T-helper 2 cell treated with Interferon-gamma antibody and Interleukin-4, amounts not matched to agents 5 μg/mL and 100 μg/mL, for 36 hours (primary cell): ENCODE results near the gene C2CD3.
"Not testable (repeated sequence)": the region's sequence is repeated elsewhere in the genome, so short reads cannot be mapped to it uniquely, and the experiment has no call there.

Experiments
- DNase-seq: peaks from one replicate; pipeline ENCODE4 v3.0.0; 2021; ENCODE audit warnings: low spot score
- H3K27ac Mint-ChIP-seq: one replicate; pipeline ENCODE4 v1.8.0; 2021; ENCODE audit warnings: mild to moderate bottlenecking, mixed read lengths
- H3K27me3 Mint-ChIP-seq: one replicate; pipeline ENCODE4 v1.8.0; 2021; ENCODE audit warnings: low read depth, mixed read lengths
- H3K36me3 Mint-ChIP-seq: one replicate; pipeline ENCODE4 v1.8.0; 2021; ENCODE audit warnings: low read depth, mixed read lengths
- H3K4me1 Mint-ChIP-seq: one replicate; pipeline ENCODE4 v1.8.0; 2021; ENCODE audit warnings: low read depth, mixed read lengths
- H3K4me3 Mint-ChIP-seq: one replicate; pipeline ENCODE4 v1.8.0; 2022; ENCODE audit warnings: mild to moderate bottlenecking, moderate library complexity, mixed read lengths
- H3K9me3 Mint-ChIP-seq: one replicate; pipeline ENCODE4 v1.8.0; 2021; ENCODE audit warnings: mixed read lengths

C2CD3 gene

GRCh38 chr11:74142624-74143023, 28.2 kb downstream of the C2CD3 start:
- peaks cover 16% of the 10 kb centered on the region for H3K36me3 Mint-ChIP-seq
- no peak overlapping the region for H3K27ac Mint-ChIP-seq
- no peak overlapping the region for H3K4me3 Mint-ChIP-seq
- H3K4me1 Mint-ChIP-seq, result no peaks in the 10 kb centered on the region
- DNase-seq, result no peak
- no peaks in the 10 kb centered on the region for H3K27me3 Mint-ChIP-seq
- no peaks in the 10 kb centered on the region for H3K9me3 Mint-ChIP-seq

- Mint-ChIP-seq H3K27ac (no peak overlapping the region), H3K27me3 (no peaks in the 10 kb centered on the region)
Observed at GRCh38 chr11:74141908-74142307, 28.9 kb downstream of the C2CD3 start.

GRCh38 chr11:74141241-74141695, 29.5 kb downstream of the C2CD3 start:
- no peak overlapping the region for H3K4me3 Mint-ChIP-seq
- H3K27ac Mint-ChIP-seq, result no peak overlapping the region
- H3K9me3 Mint-ChIP-seq, result no peaks in the 10 kb centered on the region
- peaks cover 19% of the 10 kb centered on the region for H3K36me3 Mint-ChIP-seq
- no peaks in the 10 kb centered on the region for H3K4me1 Mint-ChIP-seq
- H3K27me3 Mint-ChIP-seq, result no peaks in the 10 kb centered on the region
- DNase-seq, result no peak

More at GRCh38 chr11:74141908-74142307, 28.9 kb downstream of the C2CD3 start:
- Mint-ChIP-seq H3K9me3 (no peaks in the 10 kb centered on the region), H3K36me3 (peaks cover 18% of the 10 kb centered on the region), H3K4me1 (no peaks in the 10 kb centered on the region), H3K4me3 (no peak overlapping the region)
- no peak for DNase-seq

- H3K4me3 Mint-ChIP-seq, H3K27ac Mint-ChIP-seq, DNase-seq, H3K4me1 Mint-ChIP-seq, H3K27me3 Mint-ChIP-seq, H3K9me3 Mint-ChIP-seq: not testable (repeated sequence)
- peaks cover 18% of the 10 kb centered on the region for H3K36me3 Mint-ChIP-seq
Observed at GRCh38 chr11:74139919-74140431, 30.8 kb downstream of the C2CD3 start.

GRCh38 chr11:74139151-74139918, 31.5 kb downstream of the C2CD3 start:
- no peaks in the 10 kb centered on the region for H3K4me1 Mint-ChIP-seq
- no peak overlapping the region for H3K27ac Mint-ChIP-seq
- H3K36me3 Mint-ChIP-seq, result peaks cover 16% of the 10 kb centered on the region
- H3K9me3 Mint-ChIP-seq, result no peaks in the 10 kb centered on the region
- H3K27me3 Mint-ChIP-seq, result no peaks in the 10 kb centered on the region
- DNase-seq, result no peak
- H3K4me3 Mint-ChIP-seq, result no peak overlapping the region

GRCh38 chr11:74138572-74138971, 32.2 kb downstream of the C2CD3 start:
- H3K36me3 Mint-ChIP-seq, result peaks cover 19% of the 10 kb centered on the region
- H3K4me3 Mint-ChIP-seq, result no peak overlapping the region
- no peak overlapping the region for H3K27ac Mint-ChIP-seq
- H3K9me3 Mint-ChIP-seq, result no peaks in the 10 kb centered on the region
- H3K27me3 Mint-ChIP-seq, result no peaks in the 10 kb centered on the region
- H3K4me1 Mint-ChIP-seq, result no peaks in the 10 kb centered on the region
- DNase-seq, result no peak

GRCh38 chr11:74138021-74138420, 32.8 kb downstream of the C2CD3 start:
- H3K27ac Mint-ChIP-seq, result no peak overlapping the region
- no peak for DNase-seq

GRCh38 chr11:74135127-74135840, 35.5 kb downstream of the C2CD3 start:
- Mint-ChIP-seq H3K27me3 (no peaks in the 10 kb centered on the region), H3K27ac (no peak overlapping the region), H3K36me3 (peaks cover 36% of the 10 kb centered on the region), H3K4me3 (no peak overlapping the region), H3K9me3 (no peaks in the 10 kb centered on the region), H3K4me1 (no peaks in the 10 kb centered on the region)
- no peak for DNase-seq

More at GRCh38 chr11:74138021-74138420, 32.8 kb downstream of the C2CD3 start:
- H3K4me3 Mint-ChIP-seq, result no peak overlapping the region
- no peaks in the 10 kb centered on the region for H3K4me1 Mint-ChIP-seq
- no peaks in the 10 kb centered on the region for H3K9me3 Mint-ChIP-seq
- H3K27me3 Mint-ChIP-seq, result no peaks in the 10 kb centered on the region
- peaks cover 23% of the 10 kb centered on the region for H3K36me3 Mint-ChIP-seq

- Mint-ChIP-seq H3K36me3 (peaks cover 39% of the 10 kb centered on the region), H3K27me3 (no peaks in the 10 kb centered on the region), H3K27ac (no peak overlapping the region), H3K4me1 (no peaks in the 10 kb centered on the region), H3K4me3 (no peak overlapping the region), H3K9me3 (no peaks in the 10 kb centered on the region)
- DNase-seq, result no peak
Observed at GRCh38 chr11:74134661-74135060, 36.1 kb downstream of the C2CD3 start.

GRCh38 chr11:74133436-74133835, 37.4 kb downstream of the C2CD3 start:
- peaks cover 37% of the 10 kb centered on the region for H3K36me3 Mint-ChIP-seq

GRCh38 chr11:74132833-74133232, 38.0 kb downstream of the C2CD3 start:
- no peak overlapping the region for H3K4me3 Mint-ChIP-seq
- no peaks in the 10 kb centered on the region for H3K9me3 Mint-ChIP-seq
- DNase-seq, result no peak
- peaks cover 31% of the 10 kb centered on the region for H3K36me3 Mint-ChIP-seq
- no peaks in the 10 kb centered on the region for H3K27me3 Mint-ChIP-seq
- H3K4me1 Mint-ChIP-seq, result no peaks in the 10 kb centered on the region
- H3K27ac Mint-ChIP-seq, result no peak overlapping the region

More at GRCh38 chr11:74133436-74133835, 37.4 kb downstream of the C2CD3 start:
- DNase-seq, result no peak
- no peaks in the 10 kb centered on the region for H3K4me1 Mint-ChIP-seq
- H3K9me3 Mint-ChIP-seq, result no peaks in the 10 kb centered on the region
- no peak overlapping the region for H3K4me3 Mint-ChIP-seq
- H3K27me3 Mint-ChIP-seq, result no peaks in the 10 kb centered on the region
- no peak overlapping the region for H3K27ac Mint-ChIP-seq

GRCh38 chr11:74129121-74129520, 41.7 kb downstream of the C2CD3 start:
- H3K4me1 Mint-ChIP-seq, DNase-seq, H3K4me3 Mint-ChIP-seq, H3K27me3 Mint-ChIP-seq, H3K9me3 Mint-ChIP-seq, H3K27ac Mint-ChIP-seq: not testable (repeated sequence)
- H3K36me3 Mint-ChIP-seq, result peaks cover 23% of the 10 kb centered on the region

- Mint-ChIP-seq H3K27me3 (no peaks in the 10 kb centered on the region), H3K4me3 (no peak overlapping the region), H3K27ac (no peak overlapping the region), H3K9me3 (no peaks in the 10 kb centered on the region), H3K36me3 (peaks cover 16% of the 10 kb centered on the region), H3K4me1 (no peaks in the 10 kb centered on the region)
- DNase-seq, result no peak
Observed at GRCh38 chr11:74123008-74123448, 47.8 kb downstream of the C2CD3 start.

- H3K27ac Mint-ChIP-seq, result no peak overlapping the region
- no peaks in the 10 kb centered on the region for H3K27me3 Mint-ChIP-seq
- H3K9me3 Mint-ChIP-seq, result no peaks in the 10 kb centered on the region
- peaks cover 20% of the 10 kb centered on the region for H3K36me3 Mint-ChIP-seq
- DNase-seq, result no peak
- no peak overlapping the region for H3K4me3 Mint-ChIP-seq
- H3K4me1 Mint-ChIP-seq, result no peaks in the 10 kb centered on the region
Observed at GRCh38 chr11:74121804-74122203, 49.0 kb downstream of the C2CD3 start.
